Activated CD4-positive, CD25-positive, alpha-beta regulatory T cell treated with anti-CD3 and anti-CD28 coated beads, Interleukin-2, amount 50 U/mL, for 72 hours (primary cell): ENCODE measurements around the gene GSTA1.
"Not testable (repeated sequence)": the region's sequence is repeated elsewhere in the genome, so short reads cannot be mapped to it uniquely, and the experiment has no call there.

ENCODE experiments used
- DNase-seq: peaks from one replicate; pipeline ENCODE4 v3.0.0; 2021

Gene GSTA1

GRCh38 chr6:52753137-52753536 is 50.5 kb downstream of the GSTA1 start:
- not testable (repeated sequence) for DNase-seq

DNA sequence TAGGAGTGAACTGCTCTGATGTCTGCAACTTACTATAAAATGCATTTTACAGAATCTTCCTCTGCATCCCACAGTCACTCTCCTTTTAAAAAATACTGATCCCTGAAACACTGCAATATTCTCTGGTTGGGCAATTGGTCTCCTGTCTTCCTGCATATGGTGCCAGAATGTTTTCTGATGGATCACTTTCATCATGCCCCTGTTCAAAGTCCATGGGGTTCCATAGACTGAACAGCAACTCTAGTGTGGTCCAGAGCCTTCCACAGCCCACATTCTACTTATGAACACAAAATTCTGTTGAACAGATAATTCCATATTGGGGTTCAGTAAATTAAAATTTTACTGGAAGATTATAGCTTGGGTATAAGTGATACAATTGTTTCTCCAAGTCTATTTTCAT is 51.3 kb downstream of the GSTA1 start:
- no peak for DNase-seq

- no peak for DNase-seq
Observed at GRCh38 chr6:52749556-52750152, 54.0 kb downstream of the GSTA1 start.

GRCh38 chr6:52747301-52747700 is 56.3 kb downstream of the GSTA1 start:
- DNase-seq = not testable (repeated sequence)

DNA sequence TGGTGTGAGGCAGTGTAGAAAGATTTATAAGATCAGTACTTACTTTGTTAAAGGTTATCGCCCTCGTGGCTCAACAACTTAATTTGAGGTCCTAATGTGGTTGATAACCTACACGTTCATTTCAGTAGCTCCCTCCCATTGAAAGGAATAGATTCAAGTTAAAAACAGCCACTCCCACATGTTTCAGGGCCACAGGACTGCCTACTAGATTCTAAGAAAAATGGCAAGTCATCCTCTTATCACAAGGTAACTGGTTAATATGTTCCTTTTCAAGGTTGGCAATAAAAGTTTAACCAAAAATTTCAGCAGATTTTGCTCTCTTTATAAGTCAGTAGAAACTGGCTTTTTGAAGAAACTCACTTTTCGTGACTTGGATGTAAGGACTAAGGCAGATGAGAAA is 57.4 kb downstream of the GSTA1 start:
- no peak for DNase-seq

DNA sequence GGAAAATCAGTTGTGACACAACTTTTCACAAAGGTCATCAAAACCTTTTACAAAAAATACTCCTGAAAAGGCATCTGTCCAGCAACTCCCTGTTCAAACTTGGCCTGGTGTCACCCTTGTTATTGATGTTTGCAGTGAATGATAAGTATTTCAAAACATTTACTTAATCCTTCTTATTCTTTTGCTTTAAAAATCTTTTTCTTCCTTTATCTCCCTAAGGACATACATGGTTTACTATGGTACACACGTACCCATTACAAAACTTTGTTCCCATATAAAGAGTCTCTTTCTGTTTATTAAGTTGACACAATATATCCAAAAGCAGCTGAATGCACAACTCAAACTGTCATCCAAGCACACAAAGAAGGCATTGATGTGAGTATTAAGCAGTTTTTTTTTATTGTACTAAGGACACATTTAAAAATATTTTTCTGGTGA is 57.8 kb downstream of the GSTA1 start:
- DNase-seq = no peak

DNA sequence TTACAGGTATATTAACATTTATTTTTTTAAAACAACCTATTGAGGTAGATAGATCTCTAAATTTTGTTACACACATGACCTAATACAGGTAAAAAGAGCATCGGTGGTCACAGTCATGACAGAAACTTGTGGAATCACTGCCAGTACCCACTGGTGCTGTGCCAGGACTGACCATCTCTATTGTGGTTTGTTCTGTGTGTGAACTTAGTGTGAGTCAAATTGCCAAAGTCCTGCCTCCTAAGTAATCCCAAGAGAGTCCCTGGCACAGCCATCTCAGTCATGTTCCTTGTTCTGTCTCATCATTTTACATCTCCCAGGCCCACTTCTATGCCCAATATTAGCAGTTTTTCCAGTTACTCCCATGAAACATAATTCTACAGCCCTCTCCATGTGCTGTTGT is 61.7 kb downstream of the GSTA1 start:
- DNase-seq = no peak
